BLaER1 (cell line): ENCODE measurements around the gene ST6GAL1.

ENCODE experiments used
- H3K27ac ChIP-seq: shearing (Covaris generic); formaldehyde crosslinking; 2 replicates; pipeline ENCODE4 v1.8.1; 2022
- H3K27me3 ChIP-seq: shearing (Covaris generic); formaldehyde crosslinking; 2 replicates; pipeline ENCODE4 v1.8.1; 2022
- H3K36me3 ChIP-seq: shearing (Covaris generic); formaldehyde crosslinking; 2 replicates; pipeline ENCODE4 v1.8.1; 2022
- H3K4me1 ChIP-seq: shearing (Covaris generic); formaldehyde crosslinking; 2 replicates; pipeline ENCODE4 v1.8.1; 2022
- H3K4me2 ChIP-seq: shearing (Covaris generic); formaldehyde crosslinking; 2 replicates; pipeline ENCODE4 v1.8.1; 2022
- H3K4me3 ChIP-seq: shearing (Covaris generic); formaldehyde crosslinking; 2 replicates; pipeline ENCODE4 v1.8.1; 2022
- H3K9ac ChIP-seq: shearing (Covaris generic); formaldehyde crosslinking; 2 replicates; pipeline ENCODE4 v1.8.1; 2022
- H3K9me3 ChIP-seq: shearing (Covaris generic); formaldehyde crosslinking; 2 replicates; pipeline ENCODE4 v1.8.1; 2022
- H4K20me1 ChIP-seq: shearing (Covaris generic); formaldehyde crosslinking; 2 replicates; pipeline ENCODE4 v1.8.1; 2022
- Cebpa-rat ChIP-seq: shearing (Covaris generic); IDR thresholded peaks from 2 replicates; pipeline ENCODE4 v1.8.1; 2022

ST6GAL1 gene

GRCh38 chr3:187085021-187085666, 154.8 kb downstream of the ST6GAL1 start:
- Histone ChIP-seq H3K27ac (no peak overlapping the region), H3K9me3 (peaks cover 31% of the 10 kb centered on the region), H3K4me3 (no peak overlapping the region), H4K20me1 (no peaks in the 10 kb centered on the region), H3K9ac (no peak overlapping the region), H3K4me2 (no peak overlapping the region), H3K27me3 (no peaks in the 10 kb centered on the region), H3K4me1 (no peaks in the 10 kb centered on the region), H3K36me3 (no peaks in the 10 kb centered on the region)
- TF ChIP-seq Cebpa-rat, result no peak

- TF ChIP-seq Cebpa-rat, result no peak
- no peaks in the 10 kb centered on the region for H3K4me1 ChIP-seq
- H3K4me2 ChIP-seq, result no peak overlapping the region
- no peaks in the 10 kb centered on the region for H3K36me3 ChIP-seq
- H3K9ac ChIP-seq, result no peak overlapping the region
- no peak overlapping the region for H3K27ac ChIP-seq
- H3K27me3 ChIP-seq, result no peaks in the 10 kb centered on the region
- no peaks in the 10 kb centered on the region for H4K20me1 ChIP-seq
- peaks cover 31% of the 10 kb centered on the region for H3K9me3 ChIP-seq
- no peak overlapping the region for H3K4me3 ChIP-seq
Measured at GRCh38 chr3:187085933-187086332, 155.6 kb downstream of the ST6GAL1 start.

DNA sequence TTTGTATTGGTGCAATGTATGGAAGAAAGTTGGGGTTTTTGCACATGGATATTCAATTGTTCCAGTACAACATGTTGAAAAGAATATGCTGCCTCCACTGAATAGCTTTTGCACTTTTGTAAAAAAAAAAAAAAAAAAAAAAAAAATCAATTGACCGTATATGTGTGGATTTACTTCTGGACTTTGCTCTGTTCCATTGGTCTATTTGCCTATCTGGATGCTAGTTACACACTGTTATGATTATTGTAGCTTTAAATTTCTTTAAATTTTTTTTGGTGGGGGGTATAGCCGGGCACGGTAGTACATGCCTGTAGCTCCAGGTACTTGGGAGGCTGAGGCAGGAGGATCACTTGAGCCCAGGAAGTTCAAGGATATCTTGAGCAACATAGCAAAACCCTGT, 156.5 kb downstream of the ST6GAL1 start:
- Histone ChIP-seq H3K9me3 (peaks cover 31% of the 10 kb centered on the region), H3K9ac (no peak overlapping the region), H3K27ac (no peak overlapping the region), H3K4me2 (no peak overlapping the region), H3K4me3 (no peak overlapping the region), H3K36me3 (no peaks in the 10 kb centered on the region), H4K20me1 (no peaks in the 10 kb centered on the region), H3K27me3 (no peaks in the 10 kb centered on the region), H3K4me1 (no peaks in the 10 kb centered on the region)
- no peak for TF ChIP-seq Cebpa-rat

- Histone ChIP-seq H3K27me3 (no peaks in the 10 kb centered on the region), H3K4me2 (no peak overlapping the region), H3K9ac (no peak overlapping the region), H3K36me3 (no peaks in the 10 kb centered on the region), H3K27ac (no peak overlapping the region), H4K20me1 (no peaks in the 10 kb centered on the region), H3K4me1 (no peaks in the 10 kb centered on the region), H3K9me3 (peaks cover 43% of the 10 kb centered on the region), H3K4me3 (no peak overlapping the region)
- TF ChIP-seq Cebpa-rat, result no peak
Measured at GRCh38 chr3:187088701-187089100, 158.4 kb downstream of the ST6GAL1 start.

- H3K27ac ChIP-seq, result no peak overlapping the region
- no peaks in the 10 kb centered on the region for H4K20me1 ChIP-seq
- H3K4me1 ChIP-seq, result no peaks in the 10 kb centered on the region
- H3K9me3 ChIP-seq, result peaks cover 53% of the 10 kb centered on the region
- H3K4me3 ChIP-seq, result no peak overlapping the region
- no peak overlapping the region for H3K9ac ChIP-seq
- no peak overlapping the region for H3K4me2 ChIP-seq
- TF ChIP-seq Cebpa-rat, result no peak
- H3K27me3 ChIP-seq, result no peaks in the 10 kb centered on the region
- H3K36me3 ChIP-seq, result no peaks in the 10 kb centered on the region
Measured at GRCh38 chr3:187093320-187093719, 163.0 kb downstream of the ST6GAL1 start.

DNA sequence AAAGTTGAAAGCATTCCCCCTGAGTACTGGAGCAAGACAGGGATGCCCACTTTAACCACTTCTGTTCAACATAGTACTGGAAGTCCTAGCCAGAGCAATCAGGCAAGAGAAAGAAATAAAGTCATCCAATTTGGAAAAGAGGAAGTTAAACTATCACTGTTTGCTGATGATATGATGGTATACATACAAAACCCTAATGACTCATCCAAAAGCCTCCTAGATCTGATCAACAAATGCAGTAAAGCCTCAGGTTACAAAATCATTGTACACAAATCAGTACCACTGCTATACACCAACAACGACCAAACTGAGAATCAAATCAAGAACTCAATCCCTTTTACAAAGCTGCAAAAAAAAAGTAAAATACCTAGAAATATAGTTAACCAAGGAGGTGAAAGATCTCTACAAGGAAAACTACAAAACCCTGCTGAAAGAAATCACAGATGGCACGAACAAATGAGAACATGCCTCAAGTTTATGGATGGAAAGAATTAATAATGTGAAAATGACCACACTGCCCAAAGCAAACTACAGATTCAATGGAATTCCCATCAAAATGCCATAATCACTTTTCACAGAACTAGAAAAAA, 168.7 kb downstream of the ST6GAL1 start:
- Histone ChIP-seq H3K9me3 (peaks cover 43% of the 10 kb centered on the region), H3K27me3 (no peaks in the 10 kb centered on the region), H3K36me3 (no peaks in the 10 kb centered on the region), H3K9ac (no peak overlapping the region), H3K4me3 (no peak overlapping the region), H3K4me1 (peaks cover 13% of the 10 kb centered on the region), H4K20me1 (no peaks in the 10 kb centered on the region), H3K4me2 (no peak overlapping the region), H3K27ac (no peak overlapping the region)
- TF ChIP-seq Cebpa-rat, result no peak

- TF ChIP-seq Cebpa-rat, result no peak
- Histone ChIP-seq H3K4me2 (peak overlapping the region; percentile 45), H4K20me1 (no peaks in the 10 kb centered on the region), H3K36me3 (peaks cover 5% of the 10 kb centered on the region; the same call in 1 of the 2 replicates), H3K4me1 (peaks cover 13% of the 10 kb centered on the region), H3K27ac (no peak overlapping the region), H3K27me3 (no peaks in the 10 kb centered on the region), H3K9ac (no peak overlapping the region), H3K9me3 (peaks cover 25% of the 10 kb centered on the region), H3K4me3 (no peak overlapping the region)
Measured at GRCh38 chr3:187101184-187102072, 171.1 kb downstream of the ST6GAL1 start.

DNA sequence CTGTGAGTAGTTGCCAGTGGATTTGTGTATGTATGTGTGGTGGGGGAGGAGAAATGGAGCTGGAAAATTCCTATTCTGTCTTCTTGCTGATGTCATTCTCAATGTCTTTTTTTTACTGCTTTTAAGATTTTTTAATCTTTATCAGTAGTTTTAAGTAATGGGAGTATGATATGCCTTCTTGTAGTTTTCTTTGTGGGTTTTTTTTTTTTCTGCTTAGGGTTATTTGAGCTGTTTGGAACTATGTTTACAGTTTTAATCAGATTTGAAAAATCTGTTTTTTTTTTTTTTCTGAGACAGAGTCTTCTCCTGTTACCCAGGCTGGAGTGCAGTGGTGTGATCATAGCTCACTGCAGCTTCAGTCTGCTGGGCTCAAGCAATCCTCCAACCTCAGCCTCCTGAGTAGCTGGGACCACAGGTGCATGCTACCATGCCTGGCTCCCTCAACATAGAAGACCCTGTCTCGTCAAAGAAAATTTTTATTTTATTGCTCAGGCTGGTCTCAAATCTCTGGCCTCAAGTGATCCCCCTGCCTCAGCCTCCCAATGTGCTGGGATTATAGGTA, 171.8 kb downstream of the ST6GAL1 start:
- Histone ChIP-seq H3K9me3 (peaks cover 20% of the 10 kb centered on the region), H3K4me2 (peak overlapping the region; percentile 45), H3K4me3 (no peak overlapping the region), H3K9ac (no peak overlapping the region), H3K27ac (no peak overlapping the region), H3K4me1 (peaks cover 13% of the 10 kb centered on the region), H4K20me1 (no peaks in the 10 kb centered on the region), H3K36me3 (peaks cover 5% of the 10 kb centered on the region; the same call in 1 of the 2 replicates), H3K27me3 (no peaks in the 10 kb centered on the region)
- TF ChIP-seq Cebpa-rat, result no peak

- Histone ChIP-seq H3K36me3 (peaks cover 5% of the 10 kb centered on the region; the same call in 1 of the 2 replicates), H4K20me1 (no peaks in the 10 kb centered on the region), H3K4me1 (peaks cover 13% of the 10 kb centered on the region), H3K27me3 (no peaks in the 10 kb centered on the region), H3K27ac (no peak overlapping the region), H3K4me3 (no peak overlapping the region), H3K4me2 (no peak overlapping the region), H3K9ac (no peak overlapping the region), H3K9me3 (peaks cover 15% of the 10 kb centered on the region)
- no peak for TF ChIP-seq Cebpa-rat
Measured at GRCh38 chr3:187103251-187103650, 172.9 kb downstream of the ST6GAL1 start.
